AG04450 (cell line): Measurements from ENCODE around the gene BEX3. TPM values are rescaled to one million over a fixed set of nuclear protein-coding genes. Genes with fewer than 3 reads are reported as not detected.
A peak's percentile ranks its signal among the peaks of the same experiment; 100 is the strongest.

ENCODE experiments used
- CTCF ChIA-PET: fragments of 300-600, 350-600 bp; formaldehyde crosslinking; extraction: SDS; loops from one replicate; lab custom pipeline; 2022; ENCODE audit warnings: antibody characterized with exemption, inconsistent platforms; lab: Charles Lee
- POLR2A ChIA-PET: fragments of 350-600 bp; formaldehyde crosslinking; extraction: SDS; loops from one replicate; lab custom pipeline; 2021; ENCODE audit warnings: antibody characterized with exemption, inconsistent platforms; lab: Yijun Ruan, JAX
- DNase-seq: peaks from one replicate; pipeline ENCODE4 v3.0.0-alpha.2; 2011; ENCODE audit warnings: low read depth, low spot score
- H3K27ac ChIP-seq: one replicate; pipeline ENCODE4 v1.5.1; 2012; ENCODE audit warnings: low read depth, low read length, control low read depth
- H3K27me3 ChIP-seq: one replicate; pipeline ENCODE4 v1.6.0; 2012; ENCODE audit warnings: low read length; ENCODE audit not compliant: control insufficient read depth, insufficient read depth
- H3K4me3 ChIP-seq: 2 replicates; pipeline ENCODE4 v1.5.1; 2011; ENCODE audit warnings: mild to moderate bottlenecking, low read depth, low read length, control low read depth
- H3K9me3 ChIP-seq: 2 replicates; pipeline ENCODE4 v1.5.1; 2012; ENCODE audit warnings: low read length; ENCODE audit not compliant: control insufficient read depth, insufficient read depth
- polyA plus RNA-seq: library from polyadenylated mRNA; depleted of rRNA; stranded (reverse); fragments of >200 nt; gene quantifications from 2 replicates; pipeline ENCODE4 v1.2.3, GENCODE V29; 2011
- TF ChIP-seq, protein P1 (sequence below): IDR thresholded peaks from 2 replicates; pipeline ENCODE4 v1.5.1; 2011; ENCODE audit warnings: low read depth, low read length, control low read depth, inconsistent platforms

BEX3 gene
- polyA plus RNA-seq, 1 experiment, result 772 TPM

- no peak overlapping the region for H3K27ac ChIP-seq
- H3K9me3 ChIP-seq, result no peaks in the 10 kb centered on the region
- TF ChIP-seq, protein P1, sequence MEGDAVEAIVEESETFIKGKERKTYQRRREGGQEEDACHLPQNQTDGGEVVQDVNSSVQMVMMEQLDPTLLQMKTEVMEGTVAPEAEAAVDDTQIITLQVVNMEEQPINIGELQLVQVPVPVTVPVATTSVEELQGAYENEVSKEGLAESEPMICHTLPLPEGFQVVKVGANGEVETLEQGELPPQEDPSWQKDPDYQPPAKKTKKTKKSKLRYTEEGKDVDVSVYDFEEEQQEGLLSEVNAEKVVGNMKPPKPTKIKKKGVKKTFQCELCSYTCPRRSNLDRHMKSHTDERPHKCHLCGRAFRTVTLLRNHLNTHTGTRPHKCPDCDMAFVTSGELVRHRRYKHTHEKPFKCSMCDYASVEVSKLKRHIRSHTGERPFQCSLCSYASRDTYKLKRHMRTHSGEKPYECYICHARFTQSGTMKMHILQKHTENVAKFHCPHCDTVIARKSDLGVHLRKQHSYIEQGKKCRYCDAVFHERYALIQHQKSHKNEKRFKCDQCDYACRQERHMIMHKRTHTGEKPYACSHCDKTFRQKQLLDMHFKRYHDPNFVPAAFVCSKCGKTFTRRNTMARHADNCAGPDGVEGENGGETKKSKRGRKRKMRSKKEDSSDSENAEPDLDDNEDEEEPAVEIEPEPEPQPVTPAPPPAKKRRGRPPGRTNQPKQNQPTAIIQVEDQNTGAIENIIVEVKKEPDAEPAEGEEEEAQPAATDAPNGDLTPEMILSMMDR, result no peak
- H3K4me3 ChIP-seq, result no peak overlapping the region
- POLR2A ChIA-PET, result no interaction called here
- H3K27me3 ChIP-seq, result no peaks in the 10 kb centered on the region
- no peak for DNase-seq
- CTCF ChIA-PET, result no interaction called here
Observed at GRCh38 chrX:103362474-103362873, 13.9 kb upstream of the BEX3 start.

GRCh38 chrX:103363046-103363445 is 13.3 kb upstream of the BEX3 start:
- H3K9me3 ChIP-seq, result no peaks in the 10 kb centered on the region
- ChIA-PET POLR2A (no interaction called here), CTCF (no interaction called here)
- TF ChIP-seq, protein P1, result no peak
- no peak overlapping the region for H3K4me3 ChIP-seq
- no peak overlapping the region for H3K27ac ChIP-seq
- H3K27me3 ChIP-seq, result no peaks in the 10 kb centered on the region
- DNase-seq, result no peak

- TF ChIP-seq, protein P1, result no peak
- no peak for DNase-seq
- CTCF ChIA-PET, result interaction anchor here (1.9 kb wide), 1 partner anchor 96 kb away, joined by 8 read pairs; no protein-coding TSS in a partner anchor
- Histone ChIP-seq H3K27ac (peak overlapping the region; percentile 31), H3K27me3 (no peaks in the 10 kb centered on the region), H3K9me3 (no peaks in the 10 kb centered on the region), H3K4me3 (no peak overlapping the region)
- POLR2A ChIA-PET, result interaction anchor here (1.7 kb wide), 2 partner anchors 9 to 11 kb away, joined by 5 to 8 read pairs; partner anchors contain the start of genes BEX3 and TCEAL9
Observed at GRCh38 chrX:103367502-103367901, 8.8 kb upstream of the BEX3 start.

GRCh38 chrX:103369479-103369878 is 6.9 kb upstream of the BEX3 start:
- Histone ChIP-seq H3K27ac (no peak overlapping the region), H3K27me3 (no peaks in the 10 kb centered on the region), H3K4me3 (no peak overlapping the region), H3K9me3 (no peaks in the 10 kb centered on the region)
- ChIA-PET POLR2A (no interaction called here), CTCF (interaction anchor here (1.0 to 2.1 kb wide), 2 partner anchors 26 to 120 kb away, joined by 3 to 7 read pairs; no protein-coding TSS in a partner anchor)
- DNase-seq, result no peak
- TF ChIP-seq, protein P1, result no peak

DNA sequence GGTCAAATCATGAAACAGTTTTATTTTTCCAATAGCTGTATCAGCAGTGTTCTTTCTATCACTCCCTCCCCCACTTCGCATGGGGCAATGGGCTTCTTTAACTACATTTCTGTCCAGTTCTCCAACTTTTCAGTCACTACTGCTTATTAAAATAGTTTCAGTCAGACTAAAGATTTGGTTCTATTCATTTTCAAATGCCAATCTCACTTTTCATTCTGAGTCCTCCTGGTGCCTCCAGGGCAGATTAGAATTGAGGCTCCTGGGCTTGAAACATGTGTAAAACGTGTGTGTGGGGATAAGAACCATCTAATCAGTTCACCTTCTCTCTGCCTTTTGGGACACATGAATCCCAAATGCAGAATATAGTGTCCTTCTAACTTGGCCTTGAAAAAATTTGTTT is 3.5 kb upstream of the BEX3 start:
- Histone ChIP-seq H3K27ac (no peak overlapping the region), H3K4me3 (no peak overlapping the region), H3K27me3 (no peaks in the 10 kb centered on the region), H3K9me3 (no peaks in the 10 kb centered on the region)
- ChIA-PET CTCF (no interaction called here), POLR2A (no interaction called here)
- no peak for DNase-seq
- TF ChIP-seq, protein P1, result no peak
